GM23338 (cell line): ENCODE measurements around the gene RAB29. TPM values are rescaled to one million over a fixed set of nuclear protein-coding genes. Genes with fewer than 3 reads are reported as not detected.

Source experiments
- ATAC-seq: fragments of 200-7000 bp; cut with Tn5 transposase; 3 replicates; pipeline ENCODE4 v1.9.1; 2020
- DNase-seq: peaks from one replicate; pipeline ENCODE4 v3.0.0-alpha.2; 2015; ENCODE audit warnings: low spot score
- H2AFZ ChIP-seq: fragments of 200-600 bp; sonication (generic); 2 replicates; pipeline ENCODE4 v1.8.0; 2016; ENCODE audit warnings: antibody characterized with exemption, mild to moderate bottlenecking, moderate library complexity
- H3F3A ChIP-seq: fragments of 200-600 bp; sonication (generic); replicated peaks from 2 replicates; pipeline ENCODE4 v1.8.0; 2017; ENCODE audit warnings: antibody characterized with exemption, mixed run types, low read depth
- H3K27ac ChIP-seq: fragments of 200-600 bp; sonication (generic); 2 replicates; pipeline ENCODE4 v1.6.1; 2016; ENCODE audit warnings: low read depth
- H3K27me3 ChIP-seq: fragments of 200-600 bp; sonication (generic); 2 replicates; pipeline ENCODE4 v1.8.0; 2016; ENCODE audit warnings: mild to moderate bottlenecking, mixed run types, moderate library complexity; ENCODE audit not compliant: insufficient read depth
- H3K36me3 ChIP-seq: fragments of 200-600 bp; sonication (generic); 2 replicates; pipeline ENCODE4 v1.8.0; 2016; ENCODE audit warnings: mild to moderate bottlenecking; ENCODE audit not compliant: insufficient read depth
- H3K4me1 ChIP-seq: fragments of 200-600 bp; sonication (generic); 2 replicates; pipeline ENCODE4 v1.8.0; 2016; ENCODE audit warnings: mild to moderate bottlenecking, moderate library complexity; ENCODE audit not compliant: insufficient read depth
- H3K4me2 ChIP-seq: fragments of 200-600 bp; sonication (generic); 2 replicates; pipeline ENCODE4 v1.7.1; 2017; ENCODE audit warnings: mixed run types
- H3K4me3 ChIP-seq: fragments of 200-600 bp; sonication (generic); 2 replicates; pipeline ENCODE4 v1.6.1; 2016; ENCODE audit warnings: mixed run types
- H3K79me2 ChIP-seq: fragments of 200-600 bp; sonication (generic); replicated peaks from 2 replicates; pipeline ENCODE4 v1.8.0; 2017; ENCODE audit warnings: mild to moderate bottlenecking; ENCODE audit not compliant: insufficient read depth
- H3K9me2 ChIP-seq: fragments of 200-600 bp; sonication (generic); 2 replicates; pipeline ENCODE4 v1.8.0; 2017; ENCODE audit not compliant: insufficient read depth
- H4K20me1 ChIP-seq: fragments of 200-600 bp; sonication (generic); replicated peaks from 2 replicates; pipeline ENCODE4 v1.8.0; 2017; ENCODE audit warnings: mild to moderate bottlenecking; ENCODE audit not compliant: insufficient read depth
- H3K27ac Mint-ChIP-seq: 2 replicates; pipeline ENCODE4 v1.8.0; 2020; ENCODE audit warnings: inconsistent platforms, mild to moderate bottlenecking, moderate library complexity, mixed read lengths
- H3K27me3 Mint-ChIP-seq: 3 replicates; pipeline ENCODE4 v1.8.0; 2022; ENCODE audit warnings: low read depth, mild to moderate bottlenecking, moderate library complexity, mixed read lengths, inconsistent platforms; ENCODE audit not compliant: insufficient read depth, poor library complexity
- H3K36me3 Mint-ChIP-seq: 3 replicates; pipeline ENCODE4 v1.8.0; 2021; ENCODE audit warnings: low read depth, mild to moderate bottlenecking, inconsistent platforms, moderate library complexity, mixed read lengths
- H3K4me1 Mint-ChIP-seq: 3 replicates; pipeline ENCODE4 v1.8.0; 2020; ENCODE audit warnings: mild to moderate bottlenecking, inconsistent platforms, mixed read lengths
- H3K4me3 Mint-ChIP-seq: 3 replicates; pipeline ENCODE4 v1.8.0; 2021; ENCODE audit warnings: moderate library complexity, mild to moderate bottlenecking, inconsistent platforms, mixed read lengths
- H3K9me3 Mint-ChIP-seq: 3 replicates; pipeline ENCODE4 v1.8.0; 2020; ENCODE audit warnings: moderate library complexity, mild to moderate bottlenecking, inconsistent platforms, mixed read lengths
- CREB1 ChIP-seq: fragments of 250-450 bp; sonication (Bioruptor Pico); IDR thresholded peaks from 2 replicates; pipeline ENCODE4 v1.5.0; 2020; ENCODE audit warnings: low read depth, mild to moderate bottlenecking, moderate library complexity
- CTCF ChIP-seq, 2 experiments: fragments of 200-600 bp in 1 of 2; sonication (generic) in 1 of 2; conservative IDR thresholded peaks; 2 replicates each; pipeline versions ENCODE4 v1.5.1 to v1.6.1; 2016 to 2017; ENCODE audit warnings: antibody characterized with exemption in 2 of 2, low read depth in 2 of 2, mild to moderate bottlenecking in 2 of 2, moderate library complexity in 1 of 2
- ETS1 ChIP-seq: IDR thresholded peaks from 2 replicates; pipeline ENCODE4 v1.6.1; 2016; ENCODE audit warnings: antibody characterized with exemption
- EZH2 ChIP-seq: fragments of 200-600 bp; sonication (generic); IDR thresholded peaks from one replicate; pipeline ENCODE4 v1.8.0; 2017; ENCODE audit warnings: antibody characterized with exemption, mild to moderate bottlenecking, low read depth; ENCODE audit not compliant: unreplicated experiment
- EZH2phosphoT487 ChIP-seq: fragments of 200-600 bp; sonication (generic); IDR thresholded peaks from one replicate; pipeline ENCODE4 v1.8.1; 2018; ENCODE audit warnings: antibody characterized with exemption; ENCODE audit not compliant: unreplicated experiment
- JUNB ChIP-seq: IDR thresholded peaks from one replicate; pipeline ENCODE4 v1.6.1; 2016; ENCODE audit warnings: antibody characterized with exemption; ENCODE audit not compliant: unreplicated experiment
- NANOG ChIP-seq: IDR thresholded peaks from 2 replicates; pipeline ENCODE4 v1.6.1; 2016; ENCODE audit warnings: antibody characterized with exemption, borderline replicate concordance
- POLR2AphosphoS5 ChIP-seq: IDR thresholded peaks from 2 replicates; pipeline ENCODE4 v1.6.1; 2016; ENCODE audit warnings: antibody characterized with exemption, low read depth
- REST ChIP-seq: IDR thresholded peaks from one replicate; pipeline ENCODE4 v1.6.1; 2018; ENCODE audit warnings: antibody characterized with exemption; ENCODE audit not compliant: unreplicated experiment
- STAT1 ChIP-seq: IDR thresholded peaks from one replicate; pipeline ENCODE4 v1.6.1; 2016; ENCODE audit warnings: antibody characterized with exemption; ENCODE audit not compliant: unreplicated experiment
- ZNF114 ChIP-seq: fragments of 250-450 bp; sonication (Bioruptor Pico); IDR thresholded peaks from 2 replicates; pipeline ENCODE4 v1.5.0; 2020; ENCODE audit warnings: mild to moderate bottlenecking, moderate library complexity
- ZNF331 ChIP-seq: fragments of 250-450 bp; sonication (Bioruptor Pico); IDR thresholded peaks from 2 replicates; pipeline ENCODE4 v1.5.0; 2020; ENCODE audit warnings: low read depth, mild to moderate bottlenecking, moderate library complexity
- ZNF462 ChIP-seq: fragments of 250-450 bp; sonication (Bioruptor Pico); IDR thresholded peaks from 2 replicates; pipeline ENCODE4 v1.5.0; 2020; ENCODE audit warnings: mild to moderate bottlenecking, moderate library complexity
- polyA plus RNA-seq: library from polyadenylated mRNA; unstranded; fragments of >200 nt; fragmentation: Nextera tagmentation; extraction: Ambion mirVana; gene quantifications from 2 replicates; pipeline ENCODE4 v1.2.1, GENCODE V29; 2016
- total RNA-seq: library from RNA; depleted of rRNA; stranded (reverse); fragments of >200 nt; shearing (Covaris generic); gene quantifications from 2 replicates; pipeline ENCODE4 v1.2.3, GENCODE V29; 2014

The RAB29 gene
- total and polyA plus RNA-seq, 2 experiments from 2014 or later: 7.1 to 9.1 TPM

GRCh38 chr1:205719762-205720161 lies 55.5 kb downstream of the RAB29 start (continued):
- TF ChIP-seq ZNF462: no peak
- no peak for TF ChIP-seq POLR2AphosphoS5
- TF ChIP-seq EZH2phosphoT487: no peak

GRCh38 chr1:205719015-205719414 lies 56.3 kb downstream of the RAB29 start:
- Histone ChIP-seq H4K20me1 (peaks cover under 1% of the 10 kb centered on the region), H3K79me2 (peaks cover under 1% of the 10 kb centered on the region; the same call in 1 of the 2 replicates), H3K4me1 (peaks cover 30% of the 10 kb centered on the region), H3K4me2 (no peak overlapping the region), H3K4me3 (no peak overlapping the region), H3K27ac (no peak overlapping the region), H3F3A (peaks cover 19% of the 10 kb centered on the region; the same call in 1 of the 2 replicates), H3K9me2 (no peaks in the 10 kb centered on the region), H3K36me3 (peaks cover 57% of the 10 kb centered on the region), H2AFZ (no peak overlapping the region), H3K27me3 (no peaks in the 10 kb centered on the region)
- no peak overlapping the region for H3K27ac Mint-ChIP-seq
- H3K36me3 Mint-ChIP-seq: peaks cover 81% of the 10 kb centered on the region
- H3K4me3 Mint-ChIP-seq: no peak overlapping the region
- DNase-seq (no peak), ATAC-seq (no peak)
- peaks cover 2% of the 10 kb centered on the region for H3K27me3 Mint-ChIP-seq
- no peaks in the 10 kb centered on the region for H3K9me3 Mint-ChIP-seq
- H3K4me1 Mint-ChIP-seq: peaks cover 28% of the 10 kb centered on the region
- TF ChIP-seq CREB1 (CRISPR knock-in tag) (no peak), CTCF (conservative IDR thresholded peaks at IDR 0.05; ENCODE audit: low read depth in 2 of 2) (no peak), EZH2 (no peak), NANOG (no peak), JUNB (no peak), ZNF331 (CRISPR knock-in tag) (no peak), ZNF114 (CRISPR knock-in tag) (no peak), ETS1 (no peak), POLR2AphosphoS5 (no peak), EZH2phosphoT487 (no peak), REST (no peak), STAT1 (no peak)
